Nephron progenitor cell (in vitro differentiated cells): ENCODE results near the gene ARHGAP23.

Experiments used
- DNase-seq: peaks from one replicate; pipeline ENCODE4 v3.0.0; 2021
- H3K27ac Mint-ChIP-seq: 2 replicates; pipeline ENCODE4 v1.8.0; 2021; ENCODE audit warnings: mild to moderate bottlenecking, moderate library complexity, mixed read lengths
- H3K27me3 Mint-ChIP-seq: 2 replicates; pipeline ENCODE4 v1.8.0; 2021; ENCODE audit warnings: mild to moderate bottlenecking, low read depth, mixed read lengths; ENCODE audit not compliant: poor library complexity
- H3K36me3 Mint-ChIP-seq: 2 replicates; pipeline ENCODE4 v1.8.0; 2021; ENCODE audit warnings: low read depth, mixed read lengths
- H3K4me1 Mint-ChIP-seq: 2 replicates; pipeline ENCODE4 v1.8.0; 2021; ENCODE audit warnings: mixed read lengths
- H3K4me3 Mint-ChIP-seq: 2 replicates; pipeline ENCODE4 v1.8.0; 2021; ENCODE audit warnings: mild to moderate bottlenecking, moderate library complexity, mixed read lengths
- H3K9me3 Mint-ChIP-seq: 2 replicates; pipeline ENCODE4 v1.8.0; 2021; ENCODE audit warnings: mild to moderate bottlenecking, moderate library complexity, mixed read lengths
- TF ChIP-seq, protein P1 (sequence below): fragments of 200-600 bp; sonication (generic); IDR thresholded peaks from 2 replicates; pipeline ENCODE4 v1.5.0; 2021; ENCODE audit warnings: antibody characterized with exemption

The ARHGAP23 gene

GRCh38 chr17:38508570-38508950 lies 80.3 kb downstream of the ARHGAP23 start:
- Mint-ChIP-seq H3K4me1 (peaks cover 37% of the 10 kb centered on the region), H3K4me3 (peak overlapping the region; percentile 47), H3K36me3 (peaks cover 6% of the 10 kb centered on the region), H3K27ac (no peak overlapping the region), H3K27me3 (peaks cover 58% of the 10 kb centered on the region), H3K9me3 (no peaks in the 10 kb centered on the region)
- DNase-seq, result no peak
- TF ChIP-seq, protein P1, sequence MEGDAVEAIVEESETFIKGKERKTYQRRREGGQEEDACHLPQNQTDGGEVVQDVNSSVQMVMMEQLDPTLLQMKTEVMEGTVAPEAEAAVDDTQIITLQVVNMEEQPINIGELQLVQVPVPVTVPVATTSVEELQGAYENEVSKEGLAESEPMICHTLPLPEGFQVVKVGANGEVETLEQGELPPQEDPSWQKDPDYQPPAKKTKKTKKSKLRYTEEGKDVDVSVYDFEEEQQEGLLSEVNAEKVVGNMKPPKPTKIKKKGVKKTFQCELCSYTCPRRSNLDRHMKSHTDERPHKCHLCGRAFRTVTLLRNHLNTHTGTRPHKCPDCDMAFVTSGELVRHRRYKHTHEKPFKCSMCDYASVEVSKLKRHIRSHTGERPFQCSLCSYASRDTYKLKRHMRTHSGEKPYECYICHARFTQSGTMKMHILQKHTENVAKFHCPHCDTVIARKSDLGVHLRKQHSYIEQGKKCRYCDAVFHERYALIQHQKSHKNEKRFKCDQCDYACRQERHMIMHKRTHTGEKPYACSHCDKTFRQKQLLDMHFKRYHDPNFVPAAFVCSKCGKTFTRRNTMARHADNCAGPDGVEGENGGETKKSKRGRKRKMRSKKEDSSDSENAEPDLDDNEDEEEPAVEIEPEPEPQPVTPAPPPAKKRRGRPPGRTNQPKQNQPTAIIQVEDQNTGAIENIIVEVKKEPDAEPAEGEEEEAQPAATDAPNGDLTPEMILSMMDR, result no peak

DNA sequence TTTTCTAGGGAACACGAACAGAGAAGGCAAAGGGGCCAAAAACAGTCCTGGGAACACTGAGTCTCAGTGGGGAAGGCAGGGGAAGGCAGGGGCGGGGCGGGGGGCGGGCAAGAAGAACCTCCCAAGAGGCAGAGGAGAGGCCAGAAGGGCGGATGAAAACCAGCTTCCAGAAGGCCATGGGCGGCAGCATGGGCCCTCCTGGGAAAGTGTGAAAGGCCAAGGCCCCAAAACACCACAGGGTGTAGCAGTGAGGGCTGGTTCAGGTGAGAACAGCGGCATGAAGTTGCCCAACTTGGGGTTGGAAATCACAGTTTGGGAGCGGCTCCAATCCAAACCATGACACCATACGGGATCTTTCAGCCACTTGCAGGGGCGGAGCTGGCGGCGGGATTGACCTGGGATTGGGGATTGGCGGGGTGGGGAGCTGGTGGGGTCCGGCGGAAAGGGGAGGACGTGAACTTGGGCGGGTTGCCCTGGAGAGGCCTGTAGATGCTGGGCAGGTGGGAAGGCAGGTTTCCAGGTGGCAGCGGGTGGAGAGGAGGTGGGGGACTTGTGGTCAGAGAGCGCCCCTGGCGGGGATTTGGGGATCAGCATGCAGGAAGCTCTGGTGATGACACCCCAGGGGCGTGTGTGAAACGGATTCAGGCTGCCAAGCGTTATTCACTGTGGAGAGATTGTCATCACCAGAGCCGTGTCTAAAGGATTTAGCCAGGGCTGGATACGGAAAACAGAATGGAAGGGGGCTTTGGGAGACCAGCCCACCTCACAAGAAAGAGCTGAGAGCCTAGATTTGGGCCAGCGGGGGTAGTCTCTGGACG lies 80.9 kb downstream of the ARHGAP23 start:
- H3K9me3 Mint-ChIP-seq, result no peaks in the 10 kb centered on the region
- peaks cover 56% of the 10 kb centered on the region for H3K27me3 Mint-ChIP-seq
- peak; percentile 88 for DNase-seq
- H3K27ac Mint-ChIP-seq, result no peak overlapping the region
- TF ChIP-seq, protein P1, result peak; percentile 89
- H3K36me3 Mint-ChIP-seq, result no peaks in the 10 kb centered on the region
- peaks cover 37% of the 10 kb centered on the region for H3K4me1 Mint-ChIP-seq
- peak overlapping the region; percentile 86 for H3K4me3 Mint-ChIP-seq

- TF ChIP-seq, protein P1, result no peak
- peaks cover 55% of the 10 kb centered on the region for H3K27me3 Mint-ChIP-seq
- peak; percentile 44 for DNase-seq
- no peak overlapping the region for H3K27ac Mint-ChIP-seq
- H3K4me1 Mint-ChIP-seq, result peaks cover 37% of the 10 kb centered on the region
- peak overlapping the region; percentile 86 for H3K4me3 Mint-ChIP-seq
- no peaks in the 10 kb centered on the region for H3K9me3 Mint-ChIP-seq
- H3K36me3 Mint-ChIP-seq, result no peaks in the 10 kb centered on the region
Observed at GRCh38 chr17:38509772-38510420, 81.6 kb downstream of the ARHGAP23 start.

DNA sequence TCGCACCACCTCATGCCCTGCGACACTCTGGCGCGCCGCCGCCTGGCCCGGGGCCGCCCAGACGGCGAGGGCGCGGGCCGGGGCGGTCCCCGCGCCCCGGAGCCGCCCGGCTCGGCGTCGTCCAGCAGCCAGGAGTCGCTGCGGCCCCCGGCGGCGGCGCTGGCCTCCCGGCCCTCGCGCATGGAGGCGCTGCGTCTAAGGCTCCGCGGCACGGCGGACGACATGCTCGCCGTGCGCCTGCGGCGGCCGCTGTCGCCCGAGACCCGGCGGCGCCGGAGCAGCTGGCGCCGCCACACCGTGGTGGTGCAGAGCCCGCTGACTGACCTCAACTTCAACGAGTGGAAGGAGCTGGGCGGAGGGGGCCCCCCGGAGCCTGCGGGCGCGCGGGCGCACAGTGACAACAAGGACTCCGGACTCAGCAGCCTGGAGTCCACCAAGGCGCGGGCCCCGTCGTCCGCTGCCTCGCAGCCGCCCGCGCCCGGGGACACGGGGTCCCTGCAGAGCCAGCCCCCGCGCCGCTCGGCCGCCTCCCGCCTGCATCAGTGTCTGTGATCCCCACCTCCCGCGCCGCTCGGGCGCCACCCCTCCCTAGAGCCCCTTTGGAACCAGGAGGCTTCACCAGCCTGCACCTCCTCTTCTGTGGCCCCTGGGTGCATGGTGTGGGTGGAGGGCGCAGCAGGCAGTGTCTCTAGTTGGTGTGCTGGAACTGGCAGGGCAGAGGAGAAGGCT lies 82.3 kb downstream of the ARHGAP23 start:
- H3K36me3 Mint-ChIP-seq, result no peaks in the 10 kb centered on the region
- TF ChIP-seq, protein P1, result no peak
- H3K27me3 Mint-ChIP-seq, result peaks cover 60% of the 10 kb centered on the region
- H3K27ac Mint-ChIP-seq, result no peak overlapping the region
- H3K4me3 Mint-ChIP-seq, result peak overlapping the region; percentile 75
- H3K4me1 Mint-ChIP-seq, result peaks cover 37% of the 10 kb centered on the region
- no peaks in the 10 kb centered on the region for H3K9me3 Mint-ChIP-seq
- peak; percentile 72 for DNase-seq

DNA sequence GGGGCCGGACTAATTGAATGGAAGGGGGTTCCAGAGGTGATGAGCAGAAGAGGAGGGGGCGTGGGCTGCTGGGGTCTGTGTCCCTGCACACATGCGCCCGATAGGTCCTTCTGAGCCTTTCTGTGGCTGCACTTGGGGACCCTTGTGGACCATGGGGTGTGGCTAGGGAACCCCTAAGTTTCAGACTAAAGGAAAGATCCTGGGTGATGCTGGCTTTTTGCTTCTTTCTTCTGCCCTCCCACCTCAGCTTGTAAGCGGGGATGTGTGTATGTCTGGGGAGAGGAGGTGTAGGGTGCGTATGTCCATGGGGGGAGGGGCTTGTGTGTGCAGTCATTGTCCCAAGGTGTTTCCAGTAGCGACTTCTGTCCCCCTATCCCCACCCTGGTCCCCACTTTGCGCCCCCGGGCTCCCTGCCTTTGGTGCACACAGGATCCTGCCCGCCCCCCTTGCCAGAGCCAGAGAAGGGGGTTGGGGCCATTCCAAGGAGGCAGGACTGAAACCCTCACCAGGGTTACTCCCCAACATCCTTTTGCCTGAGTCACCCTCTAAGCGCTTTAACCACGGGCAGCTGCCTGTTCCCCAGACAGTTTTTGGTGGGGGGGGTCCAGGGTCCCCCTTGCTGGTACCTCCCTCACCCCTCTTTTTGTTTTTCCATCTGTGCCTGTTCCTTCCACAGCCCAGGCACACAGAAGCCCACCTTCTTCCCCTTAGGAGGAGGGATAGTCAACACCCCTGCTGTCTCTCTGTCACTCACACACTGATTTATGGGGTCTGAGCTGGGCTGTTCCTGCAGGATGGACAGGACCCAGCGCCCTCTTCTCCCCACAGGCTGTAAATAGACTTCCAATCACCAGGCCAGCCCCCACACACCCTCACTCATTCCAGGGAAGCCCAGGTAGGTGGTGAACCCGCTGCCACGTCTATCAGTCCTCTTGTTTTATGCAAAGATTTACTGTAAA lies 83.2 kb downstream of the ARHGAP23 start:
- peaks cover 37% of the 10 kb centered on the region for H3K4me1 Mint-ChIP-seq
- H3K27ac Mint-ChIP-seq, result no peak overlapping the region
- H3K9me3 Mint-ChIP-seq, result no peaks in the 10 kb centered on the region
- TF ChIP-seq, protein P1, result no peak
- H3K27me3 Mint-ChIP-seq, result peaks cover 62% of the 10 kb centered on the region
- peak; percentile 18 for DNase-seq
- peak overlapping the region; percentile 75 for H3K4me3 Mint-ChIP-seq
- H3K36me3 Mint-ChIP-seq, result no peaks in the 10 kb centered on the region
